Measurements from ENCODE around the gene TXNDC16. TPM values are rescaled to one million over a fixed set of nuclear protein-coding genes. Genes with fewer than 3 reads are reported as not detected.

Gene TXNDC16
- total RNA-seq, 1 donor from 2014 or later: 1.7 TPM

DNA sequence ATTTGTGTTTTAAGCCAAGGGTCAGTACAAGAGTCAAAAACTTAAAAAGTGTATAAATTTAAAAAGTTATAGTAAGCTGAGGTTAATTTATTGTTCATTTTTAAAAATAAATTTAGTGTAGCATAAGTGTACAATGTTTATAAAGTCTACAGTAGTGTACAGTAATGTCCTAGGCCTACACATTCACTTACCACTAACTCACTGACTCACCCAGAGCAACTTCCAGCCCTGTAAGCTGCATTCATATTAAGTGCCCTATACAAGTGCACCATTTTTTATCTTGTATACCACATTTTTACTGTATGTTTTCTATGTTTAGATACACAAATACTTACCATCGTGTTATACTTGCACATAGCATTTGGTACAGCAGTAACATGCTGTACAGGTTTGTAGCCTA is 38.0 kb upstream of the TXNDC16 start:
- no peak overlapping the region for H3K27ac ChIP-seq (ENCODE audit: low read depth, low read length)
- H3K4me1 ChIP-seq (ENCODE audit: insufficient read depth, low read length): no peaks in the 10 kb centered on the region
- no peak overlapping the region for H3K4me2 ChIP-seq (ENCODE audit: low read length)
- H2AFZ ChIP-seq (ENCODE audit: low read depth, low read length): no peak overlapping the region
- no peaks in the 10 kb centered on the region for H3K27me3 Mint-ChIP-seq (ENCODE audit: low read depth, unreplicated experiment)
- H3K4me1 Mint-ChIP-seq (ENCODE audit: low read depth, unreplicated experiment): no peaks in the 10 kb centered on the region
- H3K9me3 ChIP-seq (ENCODE audit: insufficient read depth, low read depth, low read length): no peaks in the 10 kb centered on the region
- H3K9me3 Mint-ChIP-seq (ENCODE audit: unreplicated experiment): peaks cover 11% of the 10 kb centered on the region
- TF ChIP-seq CTCF (IDR thresholded peaks at IDR 0.05; ENCODE audit: insufficient read depth, low read depth, low read length) (no peak), EZH2 (IDR thresholded peaks at IDR 0.05; ENCODE audit: insufficient read depth, low read length) (no peak)
- no peak overlapping the region for H3K4me3 Mint-ChIP-seq (ENCODE audit: unreplicated experiment)
- no peak overlapping the region for H3K9ac ChIP-seq (ENCODE audit: low read length)
- H3K27me3 ChIP-seq (ENCODE audit: insufficient read depth, low read length): no peaks in the 10 kb centered on the region
- no peak overlapping the region for H3K27ac Mint-ChIP-seq (ENCODE audit: unreplicated experiment)
- H4K20me1 ChIP-seq (ENCODE audit: insufficient read depth, low read length): no peaks in the 10 kb centered on the region
- DNase-seq (ENCODE audit: low read depth) (no peak), FAIRE-seq (no peak)
- no peaks in the 10 kb centered on the region for H3K79me2 ChIP-seq (ENCODE audit: insufficient read depth, low read length)
- no peak overlapping the region for H3K4me3 ChIP-seq (ENCODE audit: insufficient read depth, low read depth, low read length)
- no peaks in the 10 kb centered on the region for H3K36me3 Mint-ChIP-seq (ENCODE audit: low read depth, unreplicated experiment)
- H3K36me3 ChIP-seq (ENCODE audit: insufficient read depth, low read length): no peaks in the 10 kb centered on the region

DNA sequence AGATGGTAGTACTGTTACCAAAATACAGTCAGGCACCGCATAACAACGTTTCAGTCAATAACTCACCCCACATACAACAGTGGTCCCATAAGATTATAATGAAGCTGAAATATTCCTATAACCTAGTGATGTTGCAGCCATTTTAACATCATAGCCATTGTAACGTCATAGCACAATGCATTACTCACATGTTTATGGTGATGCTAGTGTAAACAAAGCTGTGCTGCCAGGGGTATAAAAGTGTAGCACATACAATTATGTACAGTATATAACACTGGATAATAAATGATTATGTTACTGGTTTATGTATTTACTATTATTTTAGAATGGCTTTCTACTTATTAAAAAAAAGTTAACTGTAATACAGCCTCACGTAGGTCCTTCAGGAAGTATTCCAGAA is 37.3 kb upstream of the TXNDC16 start:
- Histone ChIP-seq H3K4me2 (ENCODE audit: low read length) (no peak overlapping the region), H2AFZ (ENCODE audit: low read depth, low read length) (no peak overlapping the region), H3K27ac (ENCODE audit: low read depth, low read length) (no peak overlapping the region), H3K4me3 (ENCODE audit: insufficient read depth, low read depth, low read length) (no peak overlapping the region), H3K9me3 (ENCODE audit: insufficient read depth, low read depth, low read length) (no peaks in the 10 kb centered on the region), H4K20me1 (ENCODE audit: insufficient read depth, low read length) (no peaks in the 10 kb centered on the region), H3K36me3 (ENCODE audit: insufficient read depth, low read length) (no peaks in the 10 kb centered on the region), H3K27me3 (ENCODE audit: insufficient read depth, low read length) (no peaks in the 10 kb centered on the region), H3K9ac (ENCODE audit: low read length) (no peak overlapping the region), H3K79me2 (ENCODE audit: insufficient read depth, low read length) (no peaks in the 10 kb centered on the region), H3K4me1 (ENCODE audit: insufficient read depth, low read length) (no peaks in the 10 kb centered on the region)
- H3K27ac Mint-ChIP-seq (ENCODE audit: unreplicated experiment): no peak overlapping the region
- H3K9me3 Mint-ChIP-seq (ENCODE audit: unreplicated experiment): peaks cover 9% of the 10 kb centered on the region
- H3K36me3 Mint-ChIP-seq (ENCODE audit: low read depth, unreplicated experiment): no peaks in the 10 kb centered on the region
- FAIRE-seq (no peak), DNase-seq (ENCODE audit: low read depth) (no peak)
- no peaks in the 10 kb centered on the region for H3K4me1 Mint-ChIP-seq (ENCODE audit: low read depth, unreplicated experiment)
- H3K4me3 Mint-ChIP-seq (ENCODE audit: unreplicated experiment): no peak overlapping the region
- TF ChIP-seq EZH2 (IDR thresholded peaks at IDR 0.05; ENCODE audit: insufficient read depth, low read length): no peak
- no peak for TF ChIP-seq CTCF (IDR thresholded peaks at IDR 0.05; ENCODE audit: insufficient read depth, low read depth, low read length)
- H3K27me3 Mint-ChIP-seq (ENCODE audit: low read depth, unreplicated experiment): no peaks in the 10 kb centered on the region

- Mint-ChIP-seq H3K4me3 (ENCODE audit: unreplicated experiment) (no peak overlapping the region), H3K27me3 (ENCODE audit: low read depth, unreplicated experiment) (no peaks in the 10 kb centered on the region), H3K4me1 (ENCODE audit: low read depth, unreplicated experiment) (no peaks in the 10 kb centered on the region), H3K27ac (ENCODE audit: unreplicated experiment) (no peak overlapping the region), H3K9me3 (ENCODE audit: unreplicated experiment) (no peaks in the 10 kb centered on the region), H3K36me3 (ENCODE audit: low read depth, unreplicated experiment) (no peaks in the 10 kb centered on the region)
- DNase-seq (ENCODE audit: low read depth) (peak; percentile 4), FAIRE-seq (no peak)
- H4K20me1 ChIP-seq (ENCODE audit: insufficient read depth, low read length): no peaks in the 10 kb centered on the region
- H3K9me3 ChIP-seq (ENCODE audit: insufficient read depth, low read depth, low read length): no peaks in the 10 kb centered on the region
- H3K27me3 ChIP-seq (ENCODE audit: insufficient read depth, low read length): no peaks in the 10 kb centered on the region
- H3K9ac ChIP-seq (ENCODE audit: low read length): no peak overlapping the region
- H3K4me2 ChIP-seq (ENCODE audit: low read length): no peak overlapping the region
- no peak overlapping the region for H3K27ac ChIP-seq (ENCODE audit: low read depth, low read length)
- H3K36me3 ChIP-seq (ENCODE audit: insufficient read depth, low read length): no peaks in the 10 kb centered on the region
- H3K4me3 ChIP-seq (ENCODE audit: insufficient read depth, low read depth, low read length): no peak overlapping the region
- H3K4me1 ChIP-seq (ENCODE audit: insufficient read depth, low read length): no peaks in the 10 kb centered on the region
- no peak overlapping the region for H2AFZ ChIP-seq (ENCODE audit: low read depth, low read length)
- H3K79me2 ChIP-seq (ENCODE audit: insufficient read depth, low read length): no peaks in the 10 kb centered on the region
- TF ChIP-seq EZH2 (IDR thresholded peaks at IDR 0.05; ENCODE audit: insufficient read depth, low read length) (no peak), CTCF (IDR thresholded peaks at IDR 0.05; ENCODE audit: insufficient read depth, low read depth, low read length) (no peak)
Observed at GRCh38 chr14:52583544-52583943, 31.2 kb upstream of the TXNDC16 start.

All from astrocyte (in vitro differentiated cells and primary cell).